BJ (cell line): ENCODE data around the gene ZC3HAV1. TPM values are rescaled to one million over a fixed set of nuclear protein-coding genes. Genes with fewer than 3 reads are reported as not detected.

Experiments
- CTCF ChIA-PET: fragments of 350-600 bp; formaldehyde crosslinking; extraction: SDS; loops from one replicate; lab custom pipeline; 2021; ENCODE audit warnings: antibody characterized with exemption, inconsistent platforms; lab: Yijun Ruan, JAX
- POLR2A ChIA-PET: fragments of 300-600 bp; sonication (Branson Sonifier 250); formaldehyde crosslinking; extraction: SDS; loops from one replicate; lab custom pipeline; 2021; ENCODE audit warnings: antibody characterized with exemption; lab: Charles Lee
- DNase-seq: peaks from one replicate; pipeline ENCODE4 v3.0.0-alpha.2; 2011; ENCODE audit warnings: low read depth
- H3K27me3 ChIP-seq: 2 replicates; pipeline ENCODE4 v1.6.0; 2011; ENCODE audit warnings: low read length; ENCODE audit not compliant: control insufficient read depth, insufficient read depth
- H3K36me3 ChIP-seq: 2 replicates; pipeline ENCODE4 v1.5.1; 2011; ENCODE audit warnings: low read length; ENCODE audit not compliant: control insufficient read depth, insufficient read depth
- H3K4me3 ChIP-seq: 2 replicates; pipeline ENCODE4 v1.5.1; 2011; ENCODE audit warnings: low read depth, mild to moderate bottlenecking, control low read depth, low read length
- CTCF ChIP-seq: IDR thresholded peaks from 2 replicates; pipeline ENCODE4 v1.5.1; 2011; ENCODE audit warnings: low read depth, mild to moderate bottlenecking, control low read depth, inconsistent platforms, low read length, moderate library complexity; ENCODE audit not compliant: insufficient read depth
- polyA plus RNA-seq: library from polyadenylated mRNA; depleted of rRNA; stranded (reverse); fragments of >200 nt; gene quantifications from 2 replicates; pipeline ENCODE4 v1.2.3, GENCODE V29; 2011

Gene ZC3HAV1
- polyA plus RNA-seq, 1 experiment: 21.7 TPM

- no peak overlapping the region for H3K4me3 ChIP-seq
- no peaks in the 10 kb centered on the region for H3K27me3 ChIP-seq
- H3K36me3 ChIP-seq: peaks cover 4% of the 10 kb centered on the region; the same call in 1 of the 2 replicates
- TF ChIP-seq CTCF: no peak
- POLR2A ChIA-PET: no interaction called here
- CTCF ChIA-PET: interaction anchor here (1.1 to 1.2 kb wide), 2 partner anchors 16 to 30 kb away, joined by 3 read pairs; no protein-coding TSS in a partner anchor
- DNase-seq: no peak
Observed at GRCh38 chr7:139044813-139045794, 64.4 kb downstream of the ZC3HAV1 start.

GRCh38 chr7:139043823-139044812 is 65.4 kb downstream of the ZC3HAV1 start:
- TF ChIP-seq CTCF: no peak
- H3K4me3 ChIP-seq: no peak overlapping the region
- no peak for DNase-seq
- peaks cover 4% of the 10 kb centered on the region; the same call in 1 of the 2 replicates for H3K36me3 ChIP-seq
- H3K27me3 ChIP-seq: no peaks in the 10 kb centered on the region
- ChIA-PET POLR2A (no interaction called here), CTCF (interaction anchor here (0.5 to 1.2 kb wide), 3 partner anchors 17 to 19 kb away, joined by 3 read pairs; no protein-coding TSS in a partner anchor)

GRCh38 chr7:139041378-139042085 is 68.0 kb downstream of the ZC3HAV1 start:
- no peaks in the 10 kb centered on the region for H3K27me3 ChIP-seq
- POLR2A ChIA-PET: no interaction called here
- H3K4me3 ChIP-seq: no peak overlapping the region
- H3K36me3 ChIP-seq: peaks cover 4% of the 10 kb centered on the region; the same call in 1 of the 2 replicates
- CTCF ChIA-PET: interaction anchor here (1.3 to 1.9 kb wide), 2 partner anchors 24 to 33 kb away, joined by 3 to 7 read pairs; no protein-coding TSS in a partner anchor
- no peak for DNase-seq
- no peak for TF ChIP-seq CTCF

GRCh38 chr7:139038691-139039090 is 70.8 kb downstream of the ZC3HAV1 start:
- Histone ChIP-seq H3K27me3 (no peaks in the 10 kb centered on the region), H3K36me3 (peaks cover 3% of the 10 kb centered on the region; the same call in 1 of the 2 replicates), H3K4me3 (no peak overlapping the region)
- ChIA-PET CTCF (interaction anchor here (1.6 kb wide), 1 partner anchor 37 kb away, joined by 4 read pairs; no protein-coding TSS in a partner anchor), POLR2A (no interaction called here)
- TF ChIP-seq CTCF: no peak
- no peak for DNase-seq
